H9 (cell line): Measurements from ENCODE around the gene SEBOX. TPM values are rescaled to one million over a fixed set of nuclear protein-coding genes. Genes with fewer than 3 reads are reported as not detected.

ENCODE experiments used
- DNase-seq: peaks from one replicate; pipeline ENCODE4 v3.0.0-alpha.2; 2017
- H2AFZ ChIP-seq: one replicate; pipeline ENCODE4 v1.6.1; 2013; ENCODE audit warnings: mild to moderate bottlenecking, low read length, control low read depth, moderate library complexity
- H2AK5ac ChIP-seq: 2 replicates; pipeline ENCODE4 v1.6.1; 2013; ENCODE audit warnings: low read length, control low read depth, mixed read lengths; ENCODE audit not compliant: insufficient read length
- H2BK120ac ChIP-seq: one replicate; pipeline ENCODE4 v1.6.1; 2013; ENCODE audit warnings: low read depth, mild to moderate bottlenecking, low read length, control low read depth, inconsistent platforms; ENCODE audit not compliant: poor library complexity, severe bottlenecking
- H2BK12ac ChIP-seq: 2 replicates; pipeline ENCODE4 v1.6.1; 2013; ENCODE audit warnings: low read length, control low read depth, mixed read lengths, low read depth; ENCODE audit not compliant: insufficient read length
- H2BK15ac ChIP-seq: 2 replicates; pipeline ENCODE4 v1.6.1; 2013; ENCODE audit warnings: low read depth, low read length, control low read depth
- H2BK20ac ChIP-seq: one replicate; pipeline ENCODE4 v1.6.1; 2013; ENCODE audit warnings: low read depth, mild to moderate bottlenecking, low read length, control low read depth, inconsistent platforms; ENCODE audit not compliant: poor library complexity, severe bottlenecking
- H2BK5ac ChIP-seq: 2 replicates; pipeline ENCODE4 v1.6.1; 2013; ENCODE audit warnings: low read length, control low read depth, mixed read lengths; ENCODE audit not compliant: insufficient read length
- H3K14ac ChIP-seq: 2 replicates; pipeline ENCODE4 v1.6.1; 2013; ENCODE audit warnings: low read length, control low read depth; ENCODE audit not compliant: insufficient read depth
- H3K18ac ChIP-seq: 2 replicates; pipeline ENCODE4 v1.6.1; 2013; ENCODE audit warnings: low read depth, mild to moderate bottlenecking, mixed read lengths, low read length, control low read depth; ENCODE audit not compliant: insufficient read length
- H3K23ac ChIP-seq: 2 replicates; pipeline ENCODE4 v1.6.1; 2013; ENCODE audit warnings: low read length, control low read depth, mixed read lengths, low read depth; ENCODE audit not compliant: insufficient read length
- H3K23me2 ChIP-seq: 2 replicates; pipeline ENCODE4 v1.6.1; 2013; ENCODE audit warnings: low read depth, mild to moderate bottlenecking, mixed read lengths, low read length, control low read depth; ENCODE audit not compliant: insufficient read length, poor library complexity, severe bottlenecking
- H3K27ac ChIP-seq: 2 replicates; pipeline ENCODE4 v1.5.1; 2013; ENCODE audit warnings: low read length, control low read depth, mixed read lengths, low read depth; ENCODE audit not compliant: insufficient read length
- H3K27me3 ChIP-seq: 2 replicates; pipeline ENCODE4 v1.6.1; 2013; ENCODE audit warnings: low read length, control low read depth, inconsistent platforms; ENCODE audit not compliant: insufficient read depth
- H3K4ac ChIP-seq: 2 replicates; pipeline ENCODE4 v1.6.1; 2013; ENCODE audit warnings: low read depth, mild to moderate bottlenecking, control low read depth, inconsistent platforms, low read length, moderate library complexity
- H3K4me1 ChIP-seq: 2 replicates; pipeline ENCODE4 v1.6.1; 2013; ENCODE audit warnings: low read length, control low read depth, inconsistent platforms; ENCODE audit not compliant: insufficient read depth
- H3K4me2 ChIP-seq: 2 replicates; pipeline ENCODE4 v1.6.1; 2013; ENCODE audit warnings: low read length, control low read depth, mixed read lengths; ENCODE audit not compliant: insufficient read length, insufficient read depth
- H3K56ac ChIP-seq: 2 replicates; pipeline ENCODE4 v1.6.1; 2013; ENCODE audit warnings: low read depth, mild to moderate bottlenecking, mixed read lengths, low read length, control low read depth; ENCODE audit not compliant: insufficient read length
- H3K79me1 ChIP-seq: 2 replicates; pipeline ENCODE4 v1.6.1; 2013; ENCODE audit warnings: low read depth, mild to moderate bottlenecking, moderate library complexity, low read length, control low read depth, inconsistent platforms; ENCODE audit not compliant: insufficient read depth, poor library complexity, severe bottlenecking
- H3K79me2 ChIP-seq: 2 replicates; pipeline ENCODE4 v1.6.1; 2013; ENCODE audit warnings: low read length, control low read depth, inconsistent platforms; ENCODE audit not compliant: insufficient read depth
- H3K9ac ChIP-seq: 2 replicates; pipeline ENCODE4 v1.6.1; 2013; ENCODE audit warnings: low read length, control low read depth, mixed read lengths; ENCODE audit not compliant: insufficient read length; ENCODE audit errors: extremely low read depth
- H3K9me3 ChIP-seq: one replicate; pipeline ENCODE4 v1.6.1; 2013; ENCODE audit warnings: low read depth, low read length, inconsistent platforms; ENCODE audit not compliant: control insufficient read depth
- H3T11ph ChIP-seq: one replicate; pipeline ENCODE4 v1.6.1; 2013; ENCODE audit warnings: mild to moderate bottlenecking, low read length, control low read depth, inconsistent platforms
- H4K20me1 ChIP-seq: one replicate; pipeline ENCODE4 v1.6.1; 2013; ENCODE audit not compliant: control insufficient read depth, insufficient read length, insufficient read depth
- H4K5ac ChIP-seq: 2 replicates; pipeline ENCODE4 v1.6.1; 2013; ENCODE audit warnings: low read depth, mild to moderate bottlenecking, mixed read lengths, low read length, control low read depth; ENCODE audit not compliant: insufficient read length
- H4K8ac ChIP-seq: replicated peaks from 2 replicates; pipeline ENCODE4 v1.6.1; 2013; ENCODE audit warnings: low read length, control low read depth, mixed read lengths, low read depth; ENCODE audit not compliant: insufficient read length
- H4K91ac ChIP-seq: 2 replicates; pipeline ENCODE4 v1.6.1; 2013; ENCODE audit warnings: low read depth, mild to moderate bottlenecking, moderate library complexity, mixed read lengths, low read length, control low read depth; ENCODE audit not compliant: insufficient read length
- H3K27ac Mint-ChIP-seq, 3 experiments: 2 replicates in 2 of 3; 3 replicates in 1 of 3; pipeline ENCODE4 v1.8.0; 2020 to 2021; ENCODE audit warnings: mixed read lengths in 3 of 3, mild to moderate bottlenecking in 1 of 3, moderate library complexity in 1 of 3
- H3K27me3 Mint-ChIP-seq: 2 replicates; pipeline ENCODE4 v1.8.0; 2021; ENCODE audit warnings: low read depth, mild to moderate bottlenecking, moderate library complexity, mixed read lengths
- H3K36me3 Mint-ChIP-seq, 3 experiments: 2 replicates in 2 of 3; 3 replicates in 1 of 3; pipeline ENCODE4 v1.8.0; 2020 to 2021; ENCODE audit warnings: low read depth in 3 of 3, mixed read lengths in 3 of 3; ENCODE audit not compliant: insufficient read depth in 1 of 3
- H3K4me1 Mint-ChIP-seq, 2 experiments: 2 replicates each; pipeline ENCODE4 v1.8.0; 2020; ENCODE audit warnings: mixed read lengths in 2 of 2
- H3K4me3 Mint-ChIP-seq, 2 experiments: 2 replicates in 1 of 2; 3 replicates in 1 of 2; pipeline ENCODE4 v1.8.0; 2020 to 2021; ENCODE audit warnings: mild to moderate bottlenecking in 2 of 2, mixed read lengths in 2 of 2, moderate library complexity in 1 of 2
- H3K9me3 Mint-ChIP-seq, 2 experiments: 2 replicates in 1 of 2; 3 replicates in 1 of 2; pipeline ENCODE4 v1.8.0; 2020; ENCODE audit warnings: mild to moderate bottlenecking in 2 of 2, mixed read lengths in 2 of 2, moderate library complexity in 1 of 2
- WGBS: extraction: QIAGEN DNeasy Blood & Tissue Kit; methylation state at CpG from one replicate; pipeline ENCODE4 v1.1.7; 2013; ENCODE audit warnings: missing lambda C conversion rate, low lambda C conversion rate, mixed read lengths; ENCODE audit not compliant: insufficient read length; ENCODE audit errors: extremely low coverage; 5-methylcytosine and 5-hydroxymethylcytosine counted together
- total RNA-seq: library from RNA; stranded (reverse); gene quantifications from 2 replicates; pipeline ENCODE4 v1.2.1, GENCODE V29; 2021
- TF ChIP-seq, protein P1 (sequence below): fragments of 200-600 bp; sonication (generic); conservative IDR thresholded peaks from 3 replicates; pipeline ENCODE4 v1.8.0; 2021; ENCODE audit warnings: antibody characterized with exemption, mild to moderate bottlenecking

SEBOX gene
- total RNA-seq, 1 experiment from 2014 or later: not detected

DNA sequence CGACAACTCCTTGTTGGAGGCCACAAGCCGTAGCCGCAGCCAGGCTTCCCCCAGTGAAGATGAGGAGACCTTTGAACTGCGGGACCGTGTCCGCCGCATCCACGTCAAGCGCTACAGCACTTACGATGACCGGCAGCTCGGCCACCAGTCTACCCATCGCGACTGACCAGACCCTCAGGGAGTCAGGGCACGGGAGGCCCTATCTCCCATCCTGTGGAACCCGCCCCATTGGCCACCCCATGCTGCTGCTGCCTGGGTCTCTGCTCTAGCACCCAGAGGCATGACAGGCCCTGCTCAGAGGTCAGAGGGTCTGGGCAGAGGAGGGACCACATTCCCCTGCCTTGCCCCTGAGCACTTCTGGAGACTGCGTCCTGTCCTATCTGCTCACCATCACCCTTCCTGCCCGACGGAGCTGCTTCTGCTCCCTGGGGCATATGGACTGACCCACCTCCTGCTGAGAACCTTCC is 20.5 kb downstream of the SEBOX start:
- no peak overlapping the region for H2BK5ac ChIP-seq
- no peaks in the 10 kb centered on the region for H3K27me3 Mint-ChIP-seq
- H3K79me2 ChIP-seq: no peaks in the 10 kb centered on the region
- peaks cover 22 to 79% (median 66%) of the 10 kb centered on the region in 3 experiments; a peak in 6 of 7 replicates for H3K36me3 Mint-ChIP-seq
- no peak overlapping the region for H4K5ac ChIP-seq
- no peak overlapping the region for H2BK15ac ChIP-seq
- H3K9ac ChIP-seq: no peak overlapping the region
- H3K4ac ChIP-seq: no peak overlapping the region
- H3K23ac ChIP-seq: no peak overlapping the region
- no peak for DNase-seq
- TF ChIP-seq, protein P1, sequence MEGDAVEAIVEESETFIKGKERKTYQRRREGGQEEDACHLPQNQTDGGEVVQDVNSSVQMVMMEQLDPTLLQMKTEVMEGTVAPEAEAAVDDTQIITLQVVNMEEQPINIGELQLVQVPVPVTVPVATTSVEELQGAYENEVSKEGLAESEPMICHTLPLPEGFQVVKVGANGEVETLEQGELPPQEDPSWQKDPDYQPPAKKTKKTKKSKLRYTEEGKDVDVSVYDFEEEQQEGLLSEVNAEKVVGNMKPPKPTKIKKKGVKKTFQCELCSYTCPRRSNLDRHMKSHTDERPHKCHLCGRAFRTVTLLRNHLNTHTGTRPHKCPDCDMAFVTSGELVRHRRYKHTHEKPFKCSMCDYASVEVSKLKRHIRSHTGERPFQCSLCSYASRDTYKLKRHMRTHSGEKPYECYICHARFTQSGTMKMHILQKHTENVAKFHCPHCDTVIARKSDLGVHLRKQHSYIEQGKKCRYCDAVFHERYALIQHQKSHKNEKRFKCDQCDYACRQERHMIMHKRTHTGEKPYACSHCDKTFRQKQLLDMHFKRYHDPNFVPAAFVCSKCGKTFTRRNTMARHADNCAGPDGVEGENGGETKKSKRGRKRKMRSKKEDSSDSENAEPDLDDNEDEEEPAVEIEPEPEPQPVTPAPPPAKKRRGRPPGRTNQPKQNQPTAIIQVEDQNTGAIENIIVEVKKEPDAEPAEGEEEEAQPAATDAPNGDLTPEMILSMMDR: no peak
- H4K20me1 ChIP-seq: no peaks in the 10 kb centered on the region
- no CpG with 5 or more reads among the region's 19 CpGs for WGBS
- H3K79me1 ChIP-seq: no peaks in the 10 kb centered on the region
- H3K9me3 ChIP-seq: no peaks in the 10 kb centered on the region
- no peak overlapping the region for H3K4me3 Mint-ChIP-seq
- H2AK5ac ChIP-seq: no peak overlapping the region
- H3K4me1 ChIP-seq: no peaks in the 10 kb centered on the region
- no peak overlapping the region for H3K56ac ChIP-seq
- no peaks in the 10 kb centered on the region for H3K27me3 ChIP-seq
- H3K9me3 Mint-ChIP-seq: no peaks in the 10 kb centered on the region
- no peak overlapping the region for H3K27ac ChIP-seq
- no peak overlapping the region for H3K14ac ChIP-seq
- H3K18ac ChIP-seq: no peak overlapping the region
- no peaks in the 10 kb centered on the region for H3K23me2 ChIP-seq
- no peak overlapping the region for H2BK20ac ChIP-seq
- no peak overlapping the region for H4K91ac ChIP-seq
- H3T11ph ChIP-seq: no peak overlapping the region
- H2BK12ac ChIP-seq: no peak overlapping the region
- H3K4me1 Mint-ChIP-seq: peaks cover 16 to 17% of the 10 kb centered on the region in 2 experiments
- no peak overlapping the region for H4K8ac ChIP-seq
- H2BK120ac ChIP-seq: no peak overlapping the region
- no peak overlapping the region for H2AFZ ChIP-seq
- 0 out of 7 replicates have a peak overlapping the region, but pooled peaks of 1 of the 3 experiments have one; percentile 28 for H3K27ac Mint-ChIP-seq
- no peak overlapping the region for H3K4me2 ChIP-seq
